ENCODE measurements around the gene POLR3H.
A peak's percentile ranks its signal among the peaks of the same experiment; 100 is the strongest.

Gene POLR3H

GRCh38 chr22:41508770-41509170 lies 35.5 kb downstream of the POLR3H start:
- no peak for DNase-seq (ENCODE audit: low read depth)
- H3K4me3 ChIP-seq (ENCODE audit: low read length) = no peak overlapping the region
- no peak for TF ChIP-seq CTCF (IDR thresholded peaks at IDR 0.05; ENCODE audit: insufficient read depth, low read depth, low read length, missing control alignments)

- no peak for TF ChIP-seq CTCF (IDR thresholded peaks at IDR 0.05; ENCODE audit: insufficient read depth, low read depth, low read length, missing control alignments)
- H3K4me3 ChIP-seq (ENCODE audit: low read length) = no peak overlapping the region
- DNase-seq (ENCODE audit: low read depth) = no peak
Measured at GRCh38 chr22:41507330-41508063, 36.8 kb downstream of the POLR3H start.

GRCh38 chr22:41505511-41506220 lies 38.6 kb downstream of the POLR3H start:
- H3K4me3 ChIP-seq (ENCODE audit: low read length) = no peak overlapping the region
- no peak for DNase-seq (ENCODE audit: low read depth)
- TF ChIP-seq CTCF (IDR thresholded peaks at IDR 0.05; ENCODE audit: insufficient read depth, low read depth, low read length, missing control alignments) = no peak

- TF ChIP-seq CTCF (IDR thresholded peaks at IDR 0.05; ENCODE audit: insufficient read depth, low read depth, low read length, missing control alignments) = no peak
- H3K4me3 ChIP-seq (ENCODE audit: low read length) = no peak overlapping the region
- DNase-seq (ENCODE audit: low read depth) = no peak
Measured at GRCh38 chr22:41504816-41505215, 39.5 kb downstream of the POLR3H start.

GRCh38 chr22:41504397-41504796 lies 39.9 kb downstream of the POLR3H start:
- H3K4me3 ChIP-seq (ENCODE audit: low read length) = no peak overlapping the region
- peak; percentile 63 for DNase-seq (ENCODE audit: low read depth)
- TF ChIP-seq CTCF (IDR thresholded peaks at IDR 0.05; ENCODE audit: insufficient read depth, low read depth, low read length, missing control alignments) = no peak

GRCh38 chr22:41501209-41501608 lies 43.1 kb downstream of the POLR3H start:
- peak; percentile 37 for TF ChIP-seq CTCF (IDR thresholded peaks at IDR 0.05; ENCODE audit: insufficient read depth, low read depth, low read length, missing control alignments)
- peak; percentile 23 for DNase-seq (ENCODE audit: low read depth)
- H3K4me3 ChIP-seq (ENCODE audit: low read length) = no peak overlapping the region
